ENCODE results near the gene NOD2. TPM values are rescaled to one million over a fixed set of nuclear protein-coding genes. Genes with fewer than 3 reads are reported as not detected.

NOD2 gene
- total and polyA plus RNA-seq, 2 of the 13 experiments (the other 11 are each of a cell fraction or from before 2014, with no cell fraction given): 0.27 to 0.81 TPM

DNA sequence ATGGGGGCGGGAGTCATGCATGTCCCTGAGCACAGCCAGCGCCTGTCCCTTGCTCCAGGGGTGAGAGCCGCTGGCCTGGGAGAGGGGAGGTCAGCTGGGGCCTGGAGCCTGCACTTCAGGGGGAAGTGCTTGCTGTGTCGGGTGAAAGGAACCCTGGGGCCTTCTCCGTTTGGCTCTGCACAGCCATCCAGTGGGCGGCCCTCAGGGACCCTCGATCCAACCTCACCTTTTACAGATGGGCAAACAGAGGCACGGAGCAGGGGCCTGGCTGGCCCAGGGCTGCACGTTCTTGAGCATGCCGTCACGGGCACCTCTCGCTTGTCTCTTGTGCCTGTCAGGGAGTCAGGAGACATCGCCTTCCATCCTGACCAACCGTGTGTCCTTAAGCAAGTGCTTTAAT is 14.1 kb upstream of the NOD2 start:
- Histone ChIP-seq H3K36me3 (replicated peaks in 1 of 2; ENCODE audit: control insufficient read depth in 1 of 2, insufficient read depth in 2 of 2, low read length in 2 of 2) (no peaks in the 10 kb centered on the region), H3K27me3 (ENCODE audit: control insufficient read depth in 1 of 2, insufficient read depth in 2 of 2, low read length in 2 of 2) (peaks cover 0 to 2% of the 10 kb centered on the region in 2 experiments; a peak in 2 of 5 replicates), H2AFZ (ENCODE audit: low read length) (no peak overlapping the region), H3K4me2 (ENCODE audit: low read depth, low read length) (no peak overlapping the region), H3K27ac (ENCODE audit: extremely low read length, insufficient read depth, low read length) (no peak overlapping the region), H3K79me2 (ENCODE audit: insufficient read depth, low read length) (no peaks in the 10 kb centered on the region), H3K9ac (ENCODE audit: insufficient read depth, low read depth, low read length) (no peak overlapping the region), H4K20me1 (ENCODE audit: insufficient read depth, low read length) (no peaks in the 10 kb centered on the region), H3K9me3 (ENCODE audit: low read length) (no peaks in the 10 kb centered on the region), H3K4me1 (ENCODE audit: insufficient read depth, low read length) (peaks cover 10% of the 10 kb centered on the region), H3K4me3 (replicated peaks in 1 of 3; ENCODE audit: insufficient read depth in 1 of 3, low read depth in 2 of 3, low read length in 3 of 3) (no peak overlapping the region)
- ATAC-seq (peak; percentile 10; the same call in 1 of the 3 replicates), FAIRE-seq (no peak), DNase-seq (ENCODE audit: low spot score) (no peak)
- ChIA-PET CTCF (ENCODE audit: low intra/inter-chr PET ratio, low total read pairs) (no interaction called here), POLR2A (interaction anchor here (1.7 kb wide), 1 partner anchor 17 kb away, joined by 4 read pairs; no protein-coding TSS in a partner anchor)
- in situ Hi-C loops (cut with HindIII; ENCODE audit: extremely low pct_ligation_motif_present, low pct_unique_long_range_greater_than_20kb) (no loop called here), intact Hi-C loops (cut with micrococcal nuclease; ENCODE audit: unreplicated experiment) (no loop called here)
- 0 out of 2 replicates have a peak, but pooled peaks have one; percentile 6 for TF ChIP-seq RARA (CRISPR knock-in tag; IDR thresholded peaks at IDR 0.05)
- TF ChIP-seq, protein P1, sequence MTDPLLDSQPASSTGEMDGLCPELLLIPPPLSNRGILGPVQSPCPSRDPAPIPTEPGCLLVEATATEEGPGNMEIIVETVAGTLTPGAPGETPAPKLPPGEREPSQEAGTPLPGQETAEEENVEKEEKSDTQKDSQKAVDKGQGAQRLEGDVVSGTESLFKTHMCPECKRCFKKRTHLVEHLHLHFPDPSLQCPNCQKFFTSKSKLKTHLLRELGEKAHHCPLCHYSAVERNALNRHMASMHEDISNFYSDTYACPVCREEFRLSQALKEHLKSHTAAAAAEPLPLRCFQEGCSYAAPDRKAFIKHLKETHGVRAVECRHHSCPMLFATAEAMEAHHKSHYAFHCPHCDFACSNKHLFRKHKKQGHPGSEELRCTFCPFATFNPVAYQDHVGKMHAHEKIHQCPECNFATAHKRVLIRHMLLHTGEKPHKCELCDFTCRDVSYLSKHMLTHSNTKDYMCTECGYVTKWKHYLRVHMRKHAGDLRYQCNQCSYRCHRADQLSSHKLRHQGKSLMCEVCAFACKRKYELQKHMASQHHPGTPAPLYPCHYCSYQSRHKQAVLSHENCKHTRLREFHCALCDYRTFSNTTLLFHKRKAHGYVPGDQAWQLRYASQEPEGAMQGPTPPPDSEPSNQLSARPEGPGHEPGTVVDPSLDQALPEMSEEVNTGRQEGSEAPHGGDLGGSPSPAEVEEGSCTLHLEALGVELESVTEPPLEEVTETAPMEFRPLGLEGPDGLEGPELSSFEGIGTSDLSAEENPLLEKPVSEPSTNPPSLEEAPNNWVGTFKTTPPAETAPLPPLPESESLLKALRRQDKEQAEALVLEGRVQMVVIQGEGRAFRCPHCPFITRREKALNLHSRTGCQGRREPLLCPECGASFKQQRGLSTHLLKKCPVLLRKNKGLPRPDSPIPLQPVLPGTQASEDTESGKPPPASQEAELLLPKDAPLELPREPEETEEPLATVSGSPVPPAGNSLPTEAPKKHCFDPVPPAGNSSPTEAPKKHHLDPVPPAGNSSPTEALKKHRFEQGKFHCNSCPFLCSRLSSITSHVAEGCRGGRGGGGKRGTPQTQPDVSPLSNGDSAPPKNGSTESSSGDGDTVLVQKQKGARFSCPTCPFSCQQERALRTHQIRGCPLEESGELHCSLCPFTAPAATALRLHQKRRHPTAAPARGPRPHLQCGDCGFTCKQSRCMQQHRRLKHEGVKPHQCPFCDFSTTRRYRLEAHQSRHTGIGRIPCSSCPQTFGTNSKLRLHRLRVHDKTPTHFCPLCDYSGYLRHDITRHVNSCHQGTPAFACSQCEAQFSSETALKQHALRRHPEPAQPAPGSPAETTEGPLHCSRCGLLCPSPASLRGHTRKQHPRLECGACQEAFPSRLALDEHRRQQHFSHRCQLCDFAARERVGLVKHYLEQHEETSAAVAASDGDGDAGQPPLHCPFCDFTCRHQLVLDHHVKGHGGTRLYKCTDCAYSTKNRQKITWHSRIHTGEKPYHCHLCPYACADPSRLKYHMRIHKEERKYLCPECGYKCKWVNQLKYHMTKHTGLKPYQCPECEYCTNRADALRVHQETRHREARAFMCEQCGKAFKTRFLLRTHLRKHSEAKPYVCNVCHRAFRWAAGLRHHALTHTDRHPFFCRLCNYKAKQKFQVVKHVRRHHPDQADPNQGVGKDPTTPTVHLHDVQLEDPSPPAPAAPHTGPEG (CRISPR knock-in tag; IDR thresholded peaks at IDR 0.05): no peak
- no peak for TF ChIP-seq ZNF292 (CRISPR knock-in tag; IDR thresholded peaks at IDR 0.05; ENCODE audit: borderline replicate concordance, low read depth)
- BruUV-seq (replicated peaks): no TSS peak
- 43% methylated on average over 8 of the region's 14 CpGs for WGBS (ENCODE audit: low lambda C conversion rate)

All from HepG2 (cell line).